Measurements from ENCODE around the gene LPO.

LPO gene

DNA sequence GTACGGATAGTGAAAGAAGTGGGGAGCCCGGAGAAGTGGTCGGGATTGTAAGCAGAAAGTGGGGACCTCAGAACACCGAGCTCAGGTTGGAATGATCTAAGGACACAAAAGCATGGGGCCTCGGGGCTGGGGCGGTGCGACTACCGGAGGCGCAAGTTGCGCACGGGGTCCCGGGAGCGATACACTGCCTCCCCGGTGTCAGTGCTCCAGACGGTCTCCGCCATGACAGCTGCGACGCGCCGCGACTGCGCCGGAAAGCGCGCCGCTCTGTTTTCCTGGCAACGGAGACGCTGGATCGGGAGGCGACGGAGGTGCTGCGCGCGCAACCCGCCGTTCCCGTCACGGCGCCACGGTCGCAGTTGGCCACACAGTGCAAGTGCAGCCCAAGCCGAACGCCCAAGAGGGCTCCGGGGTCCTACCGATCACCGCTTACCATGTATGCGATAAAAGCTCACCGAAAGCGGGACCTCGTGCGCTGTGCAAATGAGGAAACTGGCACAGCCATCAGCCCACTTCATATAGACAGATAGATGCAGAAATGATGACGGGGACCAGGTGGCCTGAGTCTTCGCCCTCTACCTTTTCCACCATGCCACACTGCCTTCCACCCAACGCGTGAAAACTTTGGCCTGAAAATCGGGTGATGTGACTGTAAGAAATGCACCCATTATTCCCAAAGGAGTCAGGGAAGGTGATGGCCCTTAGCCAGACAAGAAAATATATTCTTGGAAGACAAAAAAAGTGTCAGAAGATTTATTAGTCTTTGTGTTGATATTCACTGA lies 19.2 kb upstream of the LPO start, which contains the start of gene MKS1:
Gene MKS1 (minus strand): TSS at position 249 of the 782 bp plus-strand sequence. CDS start 25 bp downstream, at position 224.
- TF ChIP-seq, protein P1, sequence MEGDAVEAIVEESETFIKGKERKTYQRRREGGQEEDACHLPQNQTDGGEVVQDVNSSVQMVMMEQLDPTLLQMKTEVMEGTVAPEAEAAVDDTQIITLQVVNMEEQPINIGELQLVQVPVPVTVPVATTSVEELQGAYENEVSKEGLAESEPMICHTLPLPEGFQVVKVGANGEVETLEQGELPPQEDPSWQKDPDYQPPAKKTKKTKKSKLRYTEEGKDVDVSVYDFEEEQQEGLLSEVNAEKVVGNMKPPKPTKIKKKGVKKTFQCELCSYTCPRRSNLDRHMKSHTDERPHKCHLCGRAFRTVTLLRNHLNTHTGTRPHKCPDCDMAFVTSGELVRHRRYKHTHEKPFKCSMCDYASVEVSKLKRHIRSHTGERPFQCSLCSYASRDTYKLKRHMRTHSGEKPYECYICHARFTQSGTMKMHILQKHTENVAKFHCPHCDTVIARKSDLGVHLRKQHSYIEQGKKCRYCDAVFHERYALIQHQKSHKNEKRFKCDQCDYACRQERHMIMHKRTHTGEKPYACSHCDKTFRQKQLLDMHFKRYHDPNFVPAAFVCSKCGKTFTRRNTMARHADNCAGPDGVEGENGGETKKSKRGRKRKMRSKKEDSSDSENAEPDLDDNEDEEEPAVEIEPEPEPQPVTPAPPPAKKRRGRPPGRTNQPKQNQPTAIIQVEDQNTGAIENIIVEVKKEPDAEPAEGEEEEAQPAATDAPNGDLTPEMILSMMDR (IDR thresholded peaks at IDR 0.05; ENCODE audit: low read depth, low read length) = peak; percentile 47
- TF ChIP-seq EZH2phosphoT487 (IDR thresholded peaks at IDR 0.05; ENCODE audit: low read depth) = no peak
- H3K9me3 ChIP-seq (ENCODE audit: insufficient read depth, low read length) = no peaks in the 10 kb centered on the region
- H4K20me1 ChIP-seq (ENCODE audit: insufficient read depth, low read length) = no peaks in the 10 kb centered on the region
- peak within 1 kb of the TSS; percentile 82 for H3K4me2 ChIP-seq (ENCODE audit: low read length)
- H3K4me3 ChIP-seq (ENCODE audit: low read length) = peak within 1 kb of the TSS; percentile 80
- peak within 1 kb of the TSS; percentile 99 for H2AFZ ChIP-seq (ENCODE audit: low read depth, low read length)
- H3K79me2 ChIP-seq (ENCODE audit: low read length) = no peaks in the 10 kb centered on the region
- H3K27me3 ChIP-seq (ENCODE audit: low read depth, low read length) = peaks cover 3% of the 10 kb centered on the region; the same call in 1 of the 2 replicates
- H3K27ac ChIP-seq (ENCODE audit: low read length) = peak within 1 kb of the TSS; percentile 30
- H3K9ac ChIP-seq (ENCODE audit: low read length) = peak within 1 kb of the TSS; percentile 73
- peaks cover 13% of the 10 kb centered on the region for H3K4me1 ChIP-seq (ENCODE audit: low read length)
- H3K36me3 ChIP-seq (replicated peaks; ENCODE audit: low read depth, low read length) = no peaks in the 10 kb centered on the region

DNA sequence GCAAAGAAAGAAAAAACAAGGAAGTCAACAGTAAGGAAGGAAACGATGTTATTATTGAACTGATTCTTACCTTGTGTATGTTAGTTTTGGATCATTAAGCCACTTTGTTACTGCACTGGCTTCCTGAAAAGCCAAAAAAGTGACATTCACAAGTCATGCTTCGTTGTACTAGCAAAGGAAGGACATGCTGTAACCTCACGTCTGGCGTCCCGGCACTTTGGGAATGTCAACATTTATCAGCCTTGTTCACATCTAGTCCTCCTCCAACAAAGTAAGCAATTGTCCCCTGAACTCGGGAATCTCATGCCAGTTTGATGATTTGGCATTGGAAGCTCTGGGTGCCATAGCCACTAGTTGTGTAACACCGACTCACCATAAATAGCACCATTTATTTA lies 18.6 kb upstream of the LPO start:
- peaks cover 3% of the 10 kb centered on the region; the same call in 1 of the 2 replicates for H3K27me3 ChIP-seq (ENCODE audit: low read depth, low read length)
- peak overlapping the region; percentile 30 for H3K27ac ChIP-seq (ENCODE audit: low read length)
- TF ChIP-seq EZH2phosphoT487 (IDR thresholded peaks at IDR 0.05; ENCODE audit: low read depth) = no peak
- TF ChIP-seq, protein P1 (IDR thresholded peaks at IDR 0.05; ENCODE audit: low read depth, low read length) = no peak
- peaks cover 15% of the 10 kb centered on the region for H3K4me1 ChIP-seq (ENCODE audit: low read length)
- H3K36me3 ChIP-seq (replicated peaks; ENCODE audit: low read depth, low read length) = no peaks in the 10 kb centered on the region
- H2AFZ ChIP-seq (ENCODE audit: low read depth, low read length) = peak overlapping the region; percentile 99
- peak overlapping the region; percentile 80 for H3K4me3 ChIP-seq (ENCODE audit: low read length)
- H3K4me2 ChIP-seq (ENCODE audit: low read length) = peak overlapping the region; percentile 82
- no peaks in the 10 kb centered on the region for H3K9me3 ChIP-seq (ENCODE audit: insufficient read depth, low read length)
- H3K9ac ChIP-seq (ENCODE audit: low read length) = peak overlapping the region; percentile 73
- no peaks in the 10 kb centered on the region for H4K20me1 ChIP-seq (ENCODE audit: insufficient read depth, low read length)
- H3K79me2 ChIP-seq (ENCODE audit: low read length) = no peaks in the 10 kb centered on the region

DNA sequence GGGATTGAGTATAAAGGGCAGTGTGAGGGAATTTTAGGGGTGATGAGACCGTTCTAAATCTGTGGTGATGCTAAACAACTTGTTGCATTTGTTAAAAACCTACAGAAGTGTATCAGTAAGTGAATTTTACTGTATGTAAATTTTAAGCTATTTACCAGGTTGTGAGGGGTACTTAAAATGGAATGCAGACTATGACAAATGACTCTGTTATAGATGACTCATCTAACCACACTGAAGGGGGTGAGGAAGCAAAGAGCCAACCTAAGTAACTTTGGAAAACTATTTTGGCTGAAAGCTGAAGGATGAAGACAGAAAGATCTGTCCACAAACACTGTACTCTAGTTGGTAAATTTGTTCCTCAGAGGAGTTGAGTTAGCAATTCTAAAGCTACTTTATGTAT lies 14.1 kb upstream of the LPO start:
- H2AFZ ChIP-seq (ENCODE audit: low read depth, low read length) = no peak overlapping the region
- no peaks in the 10 kb centered on the region for H3K36me3 ChIP-seq (replicated peaks; ENCODE audit: low read depth, low read length)
- H3K9me3 ChIP-seq (ENCODE audit: insufficient read depth, low read length) = no peaks in the 10 kb centered on the region
- no peak for TF ChIP-seq EZH2phosphoT487 (IDR thresholded peaks at IDR 0.05; ENCODE audit: low read depth)
- TF ChIP-seq, protein P1 (IDR thresholded peaks at IDR 0.05; ENCODE audit: low read depth, low read length) = no peak
- no peak overlapping the region for H3K9ac ChIP-seq (ENCODE audit: low read length)
- peaks cover 11% of the 10 kb centered on the region for H3K4me1 ChIP-seq (ENCODE audit: low read length)
- no peaks in the 10 kb centered on the region for H4K20me1 ChIP-seq (ENCODE audit: insufficient read depth, low read length)
- H3K4me3 ChIP-seq (ENCODE audit: low read length) = no peak overlapping the region
- no peaks in the 10 kb centered on the region for H3K79me2 ChIP-seq (ENCODE audit: low read length)
- no peak overlapping the region for H3K27ac ChIP-seq (ENCODE audit: low read length)
- peaks cover 11% of the 10 kb centered on the region for H3K27me3 ChIP-seq (ENCODE audit: low read depth, low read length)
- H3K4me2 ChIP-seq (ENCODE audit: low read length) = no peak overlapping the region

DNA sequence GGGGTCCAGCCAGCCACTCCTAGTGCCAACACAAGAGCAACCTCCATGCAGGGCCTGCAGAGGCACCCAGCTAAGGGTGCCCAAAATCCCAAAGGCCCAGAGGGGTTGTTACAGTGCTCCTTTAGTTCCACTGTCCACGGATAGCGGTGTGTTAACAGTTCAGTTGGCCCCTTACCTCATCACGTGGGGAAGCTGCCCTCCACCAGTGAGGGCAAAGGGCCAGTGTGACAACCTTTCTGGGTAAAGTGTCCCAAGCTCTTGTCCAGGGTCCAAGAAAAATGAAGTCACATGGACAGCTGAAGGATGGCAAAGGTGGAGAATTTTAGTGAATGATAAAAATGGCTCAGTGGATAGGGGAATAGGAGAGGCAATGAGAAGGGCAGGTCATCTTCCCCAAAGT lies 10.7 kb upstream of the LPO start:
- H2AFZ ChIP-seq (ENCODE audit: low read depth, low read length) = no peak overlapping the region
- H3K27me3 ChIP-seq (ENCODE audit: low read depth, low read length) = peaks cover 22% of the 10 kb centered on the region
- H3K27ac ChIP-seq (ENCODE audit: low read length) = no peak overlapping the region
- TF ChIP-seq EZH2phosphoT487 (IDR thresholded peaks at IDR 0.05; ENCODE audit: low read depth) = no peak
- TF ChIP-seq, protein P1 (IDR thresholded peaks at IDR 0.05; ENCODE audit: low read depth, low read length) = no peak
- H4K20me1 ChIP-seq (ENCODE audit: insufficient read depth, low read length) = no peaks in the 10 kb centered on the region
- H3K4me1 ChIP-seq (ENCODE audit: low read length) = peaks cover 9% of the 10 kb centered on the region
- no peak overlapping the region for H3K9ac ChIP-seq (ENCODE audit: low read length)
- no peaks in the 10 kb centered on the region for H3K36me3 ChIP-seq (replicated peaks; ENCODE audit: low read depth, low read length)
- no peaks in the 10 kb centered on the region for H3K79me2 ChIP-seq (ENCODE audit: low read length)
- no peak overlapping the region for H3K4me2 ChIP-seq (ENCODE audit: low read length)
- no peak overlapping the region for H3K4me3 ChIP-seq (ENCODE audit: low read length)
- H3K9me3 ChIP-seq (ENCODE audit: insufficient read depth, low read length) = no peaks in the 10 kb centered on the region
